NCI-H146 treated with DMSO at 0.1 percent for 48 hours (cell line): ENCODE data around the gene PLGRKT.
"Not testable (repeated sequence)": the region's sequence is repeated elsewhere in the genome, so short reads cannot be mapped to it uniquely, and the experiment has no call there.

Experiments used
- DNase-seq: peaks from one replicate; lab custom pipeline; 2025; ENCODE audit not compliant: unreplicated experiment; lab: John Stamatoyannopoulos, UW

PLGRKT gene

GRCh38 chr9:5321601-5322000, 116.1 kb downstream of the PLGRKT start:
- not testable (repeated sequence) for DNase-seq

GRCh38 chr9:5321058-5321457, 116.7 kb downstream of the PLGRKT start:
- DNase-seq, result no peak

GRCh38 chr9:5316406-5316805, 121.3 kb downstream of the PLGRKT start:
- not testable (repeated sequence) for DNase-seq

- no peak for DNase-seq
Measured at GRCh38 chr9:5315187-5315923, 122.4 kb downstream of the PLGRKT start.

- DNase-seq, result no peak
Measured at GRCh38 chr9:5310851-5311250, 126.9 kb downstream of the PLGRKT start.
